ENCODE measurements around the gene RAP1A.

GRCh38 chr1:111643097-111643496, 23.5 kb downstream of the RAP1A start:
- TF ChIP-seq CTCF (IDR thresholded peaks at IDR 0.05) (no peak), POLR2A (IDR thresholded peaks at IDR 0.05) (no peak)

Measured in testis (tissue), 2 donors.